Esophagus squamous epithelium (tissue), 4 donors: ENCODE measurements around the gene NXN.

Source experiments
- POLR2A ChIP-seq, 4 donors: fragments of 450-650 bp; IDR thresholded peaks; one replicate each; pipeline ENCODE4 v1.6.1; 2017; ENCODE audit warnings: antibody characterized with exemption in 4 of 4, mild to moderate bottlenecking in 4 of 4, moderate library complexity in 3 of 4
- TF ChIP-seq, protein P1 (sequence below), 6 experiments: fragments of 450-650 bp in 4 of 6; fragments of 200-600 bp in 2 of 6; sonication (generic) in 2 of 6; IDR thresholded peaks; one replicate each; pipeline ENCODE4 v1.5.1; 2016 to 2019; ENCODE audit warnings: antibody characterized with exemption in 6 of 6, mild to moderate bottlenecking in 4 of 6, moderate library complexity in 4 of 6

DNA sequence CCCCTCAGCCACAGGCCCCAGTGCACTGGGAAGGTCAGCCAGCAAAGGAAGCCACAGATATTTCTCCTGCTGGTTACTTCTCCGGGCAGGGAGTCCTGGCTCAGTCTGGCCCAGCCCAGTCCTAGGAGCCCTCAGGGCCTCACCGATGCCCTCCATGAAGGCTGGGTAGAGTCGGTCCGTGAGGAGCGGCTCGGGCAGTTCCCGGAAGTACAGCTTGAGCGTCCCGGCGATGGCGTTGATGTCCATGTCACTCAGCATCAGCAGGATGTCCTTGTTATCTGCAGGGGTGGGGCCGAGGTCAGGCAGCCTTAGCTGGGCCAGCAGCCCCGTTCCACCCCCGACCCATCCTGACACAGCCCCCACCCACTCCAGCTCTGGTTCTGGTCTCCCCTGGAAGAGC lies 31.0 kb upstream of the NXN start:
- TF ChIP-seq, protein P1, sequence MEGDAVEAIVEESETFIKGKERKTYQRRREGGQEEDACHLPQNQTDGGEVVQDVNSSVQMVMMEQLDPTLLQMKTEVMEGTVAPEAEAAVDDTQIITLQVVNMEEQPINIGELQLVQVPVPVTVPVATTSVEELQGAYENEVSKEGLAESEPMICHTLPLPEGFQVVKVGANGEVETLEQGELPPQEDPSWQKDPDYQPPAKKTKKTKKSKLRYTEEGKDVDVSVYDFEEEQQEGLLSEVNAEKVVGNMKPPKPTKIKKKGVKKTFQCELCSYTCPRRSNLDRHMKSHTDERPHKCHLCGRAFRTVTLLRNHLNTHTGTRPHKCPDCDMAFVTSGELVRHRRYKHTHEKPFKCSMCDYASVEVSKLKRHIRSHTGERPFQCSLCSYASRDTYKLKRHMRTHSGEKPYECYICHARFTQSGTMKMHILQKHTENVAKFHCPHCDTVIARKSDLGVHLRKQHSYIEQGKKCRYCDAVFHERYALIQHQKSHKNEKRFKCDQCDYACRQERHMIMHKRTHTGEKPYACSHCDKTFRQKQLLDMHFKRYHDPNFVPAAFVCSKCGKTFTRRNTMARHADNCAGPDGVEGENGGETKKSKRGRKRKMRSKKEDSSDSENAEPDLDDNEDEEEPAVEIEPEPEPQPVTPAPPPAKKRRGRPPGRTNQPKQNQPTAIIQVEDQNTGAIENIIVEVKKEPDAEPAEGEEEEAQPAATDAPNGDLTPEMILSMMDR (IDR thresholded peaks at IDR 0.05), result no peak
- no peak for TF ChIP-seq POLR2A (IDR thresholded peaks at IDR 0.05)
